COLO668 (cell line): ENCODE results near the gene BABAM2.

Experiments used
- DNase-seq: peaks from one replicate; lab custom pipeline; 2025; ENCODE audit not compliant: unreplicated experiment; lab: John Stamatoyannopoulos, UW

BABAM2 gene

GRCh38 chr2:27909901-27910300, 19.4 kb downstream of the BABAM2 start:
- no peak for DNase-seq

GRCh38 chr2:27911458-27912210, 21.1 kb downstream of the BABAM2 start:
- DNase-seq, result no peak

DNA sequence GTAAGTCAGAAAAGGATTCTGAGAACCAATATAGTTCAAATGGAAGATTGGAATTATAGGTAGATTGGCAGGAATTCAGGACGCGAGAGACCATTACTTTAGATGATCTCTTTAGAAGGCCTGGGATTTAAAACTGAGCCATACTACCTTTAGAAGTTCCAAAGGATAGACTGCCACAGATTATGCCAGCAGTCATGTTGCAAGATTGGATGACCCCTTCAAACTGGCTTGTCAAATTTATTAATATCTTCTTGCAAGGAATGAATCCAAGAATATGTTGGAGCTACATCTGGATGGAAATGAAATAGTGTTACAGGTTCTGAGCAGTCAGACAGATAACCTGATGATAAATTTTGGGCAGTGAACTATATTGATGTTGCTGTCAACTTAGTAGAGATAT, 22.0 kb downstream of the BABAM2 start:
- DNase-seq, result no peak

DNA sequence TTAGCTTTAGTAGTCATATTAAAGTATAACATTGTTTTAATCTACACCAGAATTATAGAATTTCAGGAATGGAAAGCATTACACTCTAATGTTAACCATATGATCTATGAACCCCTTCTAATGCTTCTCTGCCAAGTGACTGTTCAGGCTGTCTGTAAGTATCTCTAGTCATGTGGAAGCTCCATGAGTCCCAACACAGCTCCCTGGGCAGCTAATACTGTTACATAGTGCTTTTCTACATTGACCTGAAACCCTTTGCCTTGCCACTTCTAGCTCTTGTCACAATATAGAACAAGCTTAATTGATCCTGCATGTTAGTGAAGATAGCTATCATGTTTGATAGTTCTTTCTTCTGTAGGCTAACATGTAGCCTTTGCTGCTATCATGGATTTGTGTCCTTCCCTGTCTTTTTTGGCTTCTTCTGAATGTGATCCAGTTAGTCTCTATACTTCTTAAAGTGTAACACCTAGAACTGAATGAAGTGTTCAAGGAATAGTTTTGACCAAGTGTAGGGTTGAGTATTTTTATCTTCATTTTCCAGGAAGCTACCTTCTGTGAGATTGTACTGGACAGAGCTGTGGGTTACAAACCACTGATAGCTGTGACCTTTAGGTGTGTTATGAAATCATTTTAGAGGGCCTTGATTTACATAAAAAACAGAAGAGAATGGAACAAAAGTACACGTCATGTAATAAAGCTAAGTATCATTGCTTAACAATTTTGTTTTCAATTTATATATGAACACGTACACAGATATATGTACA, 23.7 kb downstream of the BABAM2 start:
- no peak for DNase-seq

DNA sequence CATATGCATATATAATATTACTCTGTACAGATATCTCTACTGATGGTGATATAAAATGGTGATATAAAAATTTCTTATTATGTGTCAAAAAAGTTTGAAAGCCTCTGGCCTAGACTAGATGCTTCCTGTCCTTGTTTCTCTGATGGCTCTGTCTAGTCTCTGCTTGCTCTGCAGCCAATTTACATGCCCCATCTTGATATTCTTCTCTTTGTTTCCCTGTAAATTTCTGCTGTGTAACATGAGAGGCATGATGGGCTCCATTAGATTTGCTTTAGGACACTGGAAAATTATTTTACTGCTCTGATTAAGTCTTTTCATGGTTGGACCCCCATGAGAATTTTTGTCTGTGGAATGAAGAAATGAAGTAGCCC, 24.3 kb downstream of the BABAM2 start:
- no peak for DNase-seq

DNA sequence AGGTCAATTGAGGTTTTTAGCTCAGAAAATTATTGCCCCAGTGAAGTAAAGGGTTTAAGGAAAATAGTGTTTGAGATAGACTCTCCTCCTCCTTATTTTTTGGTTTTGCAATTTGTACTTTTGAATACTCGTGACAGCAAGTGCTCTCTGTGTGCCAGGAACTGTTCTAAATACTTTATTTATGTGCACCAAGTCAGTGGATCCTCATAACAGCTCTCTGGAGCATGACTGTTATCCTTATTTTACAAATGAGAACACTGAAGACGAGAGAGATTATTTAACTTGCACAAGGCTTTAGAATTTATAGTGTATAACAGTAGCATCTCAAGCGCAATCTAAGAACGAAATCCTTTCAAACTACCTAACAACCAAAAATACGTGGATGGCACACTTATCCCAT, 24.7 kb downstream of the BABAM2 start:
- DNase-seq, result no peak

GRCh38 chr2:27915874-27916273, 25.3 kb downstream of the BABAM2 start:
- DNase-seq, result no peak

DNA sequence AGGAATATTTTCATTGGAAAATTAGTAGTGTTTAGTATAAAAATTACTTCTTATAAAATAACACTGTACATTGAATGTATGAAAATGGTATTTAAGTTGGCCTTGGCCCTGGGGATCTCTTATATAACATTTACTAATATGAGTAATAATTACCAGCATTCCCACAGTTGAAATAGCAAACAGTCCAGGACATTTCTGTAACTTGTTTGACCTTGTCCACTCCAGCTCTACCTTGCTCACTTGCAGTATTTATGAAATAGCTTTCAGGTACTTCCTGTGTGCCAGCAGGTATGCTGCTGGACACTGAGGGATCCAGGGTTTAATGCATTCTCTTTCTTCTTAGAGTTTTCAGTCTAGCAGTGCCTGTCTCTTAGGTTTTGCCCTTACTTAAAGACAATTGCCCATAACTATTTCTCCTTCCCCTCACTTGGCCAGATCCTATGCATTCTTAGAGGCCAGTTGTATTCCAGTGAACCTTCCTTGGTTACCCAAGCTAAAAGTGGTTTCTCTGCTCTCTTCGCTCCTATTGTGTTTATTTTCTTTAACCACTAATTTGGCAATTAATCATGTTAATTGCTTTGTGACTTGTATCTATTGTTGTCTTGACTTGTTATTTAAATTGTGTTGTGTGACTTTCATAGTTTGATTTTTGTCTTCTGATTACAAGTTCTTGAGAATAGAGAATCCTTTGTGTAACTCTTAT, 25.9 kb downstream of the BABAM2 start:
- no peak for DNase-seq

GRCh38 chr2:27920148-27920885, 29.8 kb downstream of the BABAM2 start:
- DNase-seq, result no peak

- no peak for DNase-seq
These were observed 30.9 kb downstream of the BABAM2 start for GRCh38 chr2:27921424-27921823.

DNA sequence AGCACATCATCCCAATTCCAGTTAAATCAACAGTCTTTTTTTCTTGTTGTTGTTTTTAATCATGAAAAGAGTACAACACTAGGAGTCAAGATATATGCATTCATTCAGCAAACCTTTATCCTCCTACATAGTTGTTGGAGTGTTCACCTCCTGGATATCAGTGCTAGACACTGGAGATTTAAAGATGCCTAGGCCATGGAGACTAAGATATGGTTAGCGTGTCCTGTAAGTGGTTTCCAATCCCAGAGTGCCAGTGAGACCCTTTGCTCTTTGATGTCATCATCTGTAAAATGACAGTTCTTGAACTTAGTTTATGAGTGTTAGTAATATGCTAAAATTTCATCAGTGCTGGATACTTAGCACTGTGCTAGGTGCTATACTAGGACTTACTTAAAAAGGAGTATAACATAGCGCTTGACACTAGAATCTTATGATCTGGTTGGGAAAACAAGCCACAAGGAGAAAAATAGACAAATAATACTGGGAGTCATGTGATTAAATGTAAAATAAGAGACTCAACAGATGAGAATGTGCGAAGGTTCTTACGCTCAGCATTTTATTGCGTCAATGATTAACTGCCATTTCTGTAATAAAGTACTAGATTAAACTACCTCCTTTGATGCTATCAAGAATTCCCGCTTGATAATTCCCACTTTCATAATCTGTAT, 31.5 kb downstream of the BABAM2 start:
- DNase-seq, result no peak

- no peak for DNase-seq
These were observed 32.3 kb downstream of the BABAM2 start for GRCh38 chr2:27922842-27923241.

GRCh38 chr2:27925766-27926472, 35.4 kb downstream of the BABAM2 start:
- no peak for DNase-seq

DNA sequence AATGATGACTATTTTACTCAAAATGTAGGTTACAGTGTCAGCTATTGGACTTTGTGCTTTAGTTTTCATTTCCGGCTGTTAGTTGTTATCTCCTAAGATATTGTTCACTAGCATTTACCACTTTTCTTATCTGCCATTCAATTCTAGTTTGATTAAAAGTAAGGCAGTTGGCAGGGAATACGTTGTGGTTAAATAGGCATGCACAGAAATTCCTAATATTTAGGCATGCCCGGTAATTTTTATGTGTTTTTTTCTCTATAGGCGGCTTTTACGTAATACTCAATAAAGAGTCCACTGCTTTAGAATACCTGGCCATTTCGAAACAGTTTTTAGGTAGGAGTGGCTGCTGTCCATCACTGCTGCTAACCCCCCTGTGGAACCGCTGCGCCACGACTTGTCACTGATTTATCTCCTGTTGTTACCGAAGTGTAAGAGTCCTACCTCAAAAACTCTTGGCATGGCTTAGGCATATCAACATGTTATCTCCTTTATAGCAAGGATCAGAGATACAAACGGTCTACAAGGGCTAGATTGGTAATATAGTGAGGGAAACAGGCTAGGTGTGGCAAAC, 39.5 kb downstream of the BABAM2 start:
- no peak for DNase-seq

GRCh38 chr2:27931361-27931950, 40.9 kb downstream of the BABAM2 start:
- no peak for DNase-seq

DNA sequence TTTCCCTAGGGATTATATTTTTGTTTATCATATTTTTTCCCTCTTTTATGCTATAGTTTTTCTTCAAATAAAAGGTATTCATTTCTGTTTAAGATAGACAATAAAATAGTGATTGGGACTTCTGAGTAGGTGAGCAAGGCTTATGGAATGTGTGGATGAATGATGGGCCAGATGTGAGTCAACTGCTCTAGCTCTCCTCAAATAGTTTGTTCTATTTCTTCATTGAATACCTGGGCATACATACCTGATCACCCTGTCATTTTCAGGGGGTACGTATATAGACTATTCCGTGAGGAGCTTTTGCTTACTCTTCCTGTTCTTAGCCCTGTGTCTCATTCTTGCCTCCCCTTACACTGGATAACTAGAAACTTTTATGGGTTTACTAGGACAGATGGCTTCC, 41.9 kb downstream of the BABAM2 start:
- no peak for DNase-seq

DNA sequence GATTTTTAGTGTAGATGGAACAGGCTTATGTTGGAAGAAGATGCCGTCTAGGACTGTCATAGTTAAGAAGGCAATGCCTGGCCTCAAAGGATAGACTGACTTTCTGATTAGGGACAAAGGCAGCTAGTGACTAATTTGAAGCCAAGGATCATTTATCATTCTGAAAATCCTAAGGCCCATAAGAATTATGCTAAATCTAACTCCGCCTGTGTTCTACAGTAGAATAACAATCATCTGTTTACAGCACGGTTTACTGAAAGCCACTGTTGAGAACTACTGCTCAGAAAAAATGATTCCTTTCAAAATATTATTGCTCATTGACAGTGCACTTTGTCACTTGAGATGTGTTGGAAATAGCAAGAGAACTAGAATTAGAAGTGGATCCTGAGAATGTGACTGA, 44.5 kb downstream of the BABAM2 start:
- DNase-seq, result no peak

GRCh38 chr2:27940090-27940671, 49.7 kb downstream of the BABAM2 start:
- no peak for DNase-seq

DNA sequence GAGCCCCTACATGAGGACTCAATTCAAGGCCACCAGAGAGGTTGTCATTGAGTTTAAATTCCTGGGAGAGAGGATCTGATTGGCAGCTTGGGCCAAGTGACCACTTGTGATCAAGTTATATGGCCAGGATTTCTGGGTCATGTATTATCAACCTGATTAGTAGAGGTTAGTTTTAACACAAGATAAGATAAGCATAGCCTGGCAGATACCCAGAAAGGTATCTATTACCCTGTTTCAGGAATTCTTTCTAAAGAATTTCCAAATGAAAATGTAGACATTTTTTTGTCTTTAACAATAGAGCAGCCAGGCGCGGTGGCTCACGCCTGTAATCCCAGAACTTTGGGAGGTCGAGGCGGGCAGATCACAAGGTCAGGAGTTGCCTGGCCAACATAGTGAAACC, 50.5 kb downstream of the BABAM2 start:
- DNase-seq, result no peak
